Measurements from ENCODE around the gene ATP5F1B. TPM values are rescaled to one million over a fixed set of nuclear protein-coding genes. Genes with fewer than 3 reads are reported as not detected.

Gene ATP5F1B
- polyA plus RNA-seq, 2 of the 4 experiments (the other 2 are of a cell fraction) = 778 to 1,500 TPM

GRCh38 chr12:56630180-56630632 is 15.6 kb downstream of the ATP5F1B start, which contains the start of gene BAZ2A (continued):
- TF ChIP-seq FOXS1 (CRISPR knock-in tag; IDR thresholded peaks at IDR 0.05) (no peak), ZNF302 (CRISPR knock-in tag; IDR thresholded peaks at IDR 0.05) (no peak), HOXA7 (CRISPR knock-in tag; IDR thresholded peaks at IDR 0.05) (no peak), MAFK (IDR thresholded peaks at IDR 0.05; ENCODE audit: partially characterized antibody) (no peak), ZFP36 (IDR thresholded peaks at IDR 0.05; ENCODE audit: borderline replicate concordance, partially characterized antibody) (peak; percentile 56), ZSCAN20 (CRISPR knock-in tag; IDR thresholded peaks at IDR 0.05) (no peak), SREBF2 (IDR thresholded peaks at IDR 0.05) (no peak), CBX8 (IDR thresholded peaks at IDR 0.05) (no peak), HOXB5 (CRISPR knock-in tag; IDR thresholded peaks at IDR 0.05) (no peak), JUN (IDR thresholded peaks at IDR 0.05) (peak in 1 of 2 experiments; percentile 77; a peak in 2 of 5 replicates), RNF2 (IDR thresholded peaks at IDR 0.05; ENCODE audit: borderline replicate concordance, low read depth) (no peak), HES2 (IDR thresholded peaks at IDR 0.05) (no peak), TFCP2L1 (CRISPR knock-in tag; IDR thresholded peaks at IDR 0.05) (no peak), NPAS2 (CRISPR knock-in tag; IDR thresholded peaks at IDR 0.05; ENCODE audit: borderline replicate concordance) (no peak), RARB (CRISPR knock-in tag; IDR thresholded peaks at IDR 0.05) (no peak), GATA3 (IDR thresholded peaks at IDR 0.05; ENCODE audit: borderline replicate concordance) (peak; percentile 49), TP53 (CRISPR knock-in tag; IDR thresholded peaks at IDR 0.05) (no peak), FOSB (CRISPR knock-in tag; IDR thresholded peaks at IDR 0.05) (no peak), PBX3 (IDR thresholded peaks at IDR 0.05) (peak; percentile 92), HMGXB4 (CRISPR knock-in tag; IDR thresholded peaks at IDR 0.05; ENCODE audit: borderline replicate concordance) (no peak), NFE2L2 (conservative IDR thresholded peaks at IDR 0.05; ENCODE audit: low read length) (no peak), MYC (IDR thresholded peaks at IDR 0.05; ENCODE audit: borderline replicate concordance, low read length) (peak; percentile 88; the same call in 1 of the 2 replicates), MAZ (IDR thresholded peaks at IDR 0.05; ENCODE audit: borderline replicate concordance, low read depth, low read length) (peak; percentile 84; the same call in 1 of the 2 replicates), CTCF (IDR thresholded peaks at IDR 0.05) (no peak), ZC3H11A (IDR thresholded peaks at IDR 0.05) (no peak), EHF (CRISPR knock-in tag; IDR thresholded peaks at IDR 0.05) (no peak), HEYL (CRISPR knock-in tag; IDR thresholded peaks at IDR 0.05) (no peak), RFX5 (IDR thresholded peaks at IDR 0.05) (no peak), EP300 (IDR thresholded peaks at IDR 0.05) (no peak), BCL3 (IDR thresholded peaks at IDR 0.05) (no peak), E2F6 (IDR thresholded peaks at IDR 0.05; ENCODE audit: borderline replicate concordance, low read depth) (no peak), HDAC2 (IDR thresholded peaks at IDR 0.05) (no peak), HOXB13 (CRISPR knock-in tag; IDR thresholded peaks at IDR 0.05; ENCODE audit: low read depth) (no peak)
